ENCODE data around the gene TANC1.

The TANC1 gene

DNA sequence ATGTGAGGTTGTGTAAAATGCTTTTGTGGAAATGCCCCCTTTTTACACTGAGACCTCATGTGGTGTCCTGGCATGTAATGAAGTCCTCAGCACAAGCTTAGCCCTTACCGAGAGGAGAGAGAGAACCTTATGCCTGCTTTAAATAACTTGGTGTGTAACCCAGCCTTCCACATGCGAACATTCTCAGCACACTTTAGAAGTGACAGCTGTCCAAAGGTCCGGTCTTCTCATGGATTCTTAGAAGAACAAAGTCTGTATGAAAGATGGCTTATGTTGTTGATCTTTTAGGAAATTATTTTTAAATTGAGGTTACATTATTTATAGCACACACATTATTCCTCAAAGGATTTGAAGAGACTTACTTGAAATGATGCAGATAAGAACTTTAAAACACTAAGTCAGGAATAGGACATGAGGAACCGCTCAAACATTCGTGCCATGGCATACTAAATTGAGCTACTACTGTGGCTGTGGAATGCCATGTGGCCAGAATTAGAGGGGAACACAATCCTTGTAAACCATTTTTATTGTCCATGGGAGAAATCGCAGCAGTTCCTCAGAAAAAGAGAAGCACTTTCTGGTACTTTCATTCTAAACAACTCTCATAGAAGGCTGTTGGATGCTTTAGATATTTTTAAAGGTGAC lies 238.4 kb downstream of the TANC1 start:
- DNase-seq = no peak

GRCh38 chr2:159208438-159208837 lies 240.0 kb downstream of the TANC1 start:
- DNase-seq = no peak

DNA sequence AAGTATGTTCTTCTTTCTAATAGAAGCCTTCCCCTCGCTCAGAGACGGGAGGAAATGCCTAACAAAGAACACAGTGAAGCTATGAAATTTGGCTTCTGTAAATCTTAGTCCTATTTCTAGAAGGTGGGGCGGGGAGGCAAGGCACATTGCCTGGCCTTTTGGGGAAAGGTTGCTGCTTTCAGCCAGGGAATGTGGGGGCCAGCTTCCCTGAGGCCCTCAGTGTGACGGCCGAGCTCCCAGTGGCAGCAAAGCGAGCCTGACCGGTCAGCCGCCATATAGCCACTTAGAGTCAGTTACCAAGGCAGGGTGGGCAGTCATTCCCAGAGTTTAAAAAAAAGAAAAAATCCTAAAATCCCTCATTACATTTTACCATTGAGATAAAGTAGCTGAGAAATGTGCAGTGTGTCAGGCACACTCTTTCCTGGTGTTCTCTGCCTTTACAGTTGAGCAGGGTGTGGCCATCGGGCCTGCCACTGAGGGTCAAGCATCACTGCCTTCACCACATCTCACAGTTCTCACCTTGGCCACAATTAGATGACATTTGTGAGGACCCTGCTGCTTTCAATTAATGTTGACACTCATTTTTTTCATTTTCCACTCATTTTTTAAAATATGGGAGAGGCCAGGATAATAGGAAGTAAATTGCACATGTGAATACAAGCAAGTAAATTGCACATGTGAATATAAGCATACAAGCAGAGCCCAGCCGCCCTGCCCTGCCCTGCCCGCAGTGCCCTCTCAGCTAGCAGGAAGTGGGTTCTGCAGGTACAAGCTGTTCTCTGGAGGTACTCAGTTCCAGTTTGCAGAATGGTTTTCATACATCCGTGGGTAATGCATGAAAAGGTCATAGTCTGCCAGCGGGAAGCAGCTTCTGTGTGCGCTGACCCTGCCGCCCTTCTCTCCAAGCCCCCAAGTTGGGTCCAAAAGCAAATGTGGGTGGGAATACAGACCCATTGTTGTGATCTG lies 241.2 kb downstream of the TANC1 start:
- no peak for DNase-seq

DNA sequence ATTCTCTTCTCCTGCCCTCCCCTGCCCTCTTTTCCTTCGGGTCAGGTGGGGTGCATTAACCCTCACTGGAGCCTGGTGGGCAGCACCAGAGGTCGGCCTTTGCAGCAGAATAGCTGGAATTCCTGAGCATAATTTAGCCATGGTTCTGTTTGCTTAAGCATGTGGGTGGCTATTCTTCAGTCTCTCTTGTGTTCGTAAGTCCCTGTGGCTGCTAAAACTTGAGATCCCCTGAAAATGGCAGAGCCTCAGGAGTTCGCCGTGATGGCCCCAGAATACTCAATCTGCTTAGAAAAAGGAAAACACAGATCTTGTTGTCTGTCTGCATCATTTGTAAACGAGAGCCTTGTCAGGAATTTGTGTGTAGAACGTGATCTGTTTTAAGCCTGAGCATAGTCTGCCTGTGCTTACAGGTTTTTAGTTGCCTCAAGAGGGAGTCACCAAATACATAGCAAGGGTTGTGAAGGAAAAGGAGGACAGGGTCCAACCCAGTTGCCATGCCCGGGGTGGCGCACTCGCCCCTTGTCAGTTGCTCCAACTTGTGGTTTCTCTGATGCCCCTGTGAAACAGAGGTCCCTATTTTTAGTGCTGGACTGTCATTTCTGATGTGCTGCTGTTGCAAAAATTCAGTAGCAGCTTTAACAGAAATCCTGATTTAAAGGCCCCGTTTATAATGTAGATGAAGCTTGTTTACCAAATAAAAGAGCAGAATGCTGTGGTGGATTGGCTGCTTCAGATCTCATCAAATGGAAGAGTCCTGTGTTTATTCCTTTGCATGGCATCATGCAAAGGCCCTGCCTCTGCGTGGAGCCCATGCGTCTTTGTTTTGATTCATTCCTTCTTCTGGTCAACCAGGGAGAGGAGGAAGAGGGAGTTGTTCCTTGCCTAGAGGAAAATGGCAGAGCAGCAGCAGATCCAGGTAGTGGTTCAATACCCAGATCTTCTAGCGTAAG lies 243.3 kb downstream of the TANC1 start:
- no peak for DNase-seq

DNA sequence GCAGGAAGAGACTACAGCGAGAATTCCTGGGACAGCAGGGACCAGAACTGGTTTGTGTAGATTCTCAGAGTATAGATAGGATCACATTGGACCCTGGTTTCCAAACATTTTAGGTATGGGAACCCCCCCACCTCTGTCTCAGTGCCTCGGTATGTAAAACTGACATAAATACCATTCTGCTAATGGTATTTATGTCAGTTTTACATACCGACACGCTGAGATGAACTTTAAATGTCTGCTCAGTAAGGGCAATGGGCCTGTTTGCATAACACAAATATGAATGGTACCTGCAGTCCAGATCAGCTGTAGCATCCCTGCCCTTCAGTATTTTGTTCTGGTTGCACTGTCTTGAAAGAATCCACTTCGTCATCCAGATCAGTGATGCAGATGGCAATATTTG lies 244.9 kb downstream of the TANC1 start:
- no peak for DNase-seq

GRCh38 chr2:159214325-159214865 lies 246.0 kb downstream of the TANC1 start:
- DNase-seq = no peak

- no peak for DNase-seq
Observed at GRCh38 chr2:159215116-159215515, 246.7 kb downstream of the TANC1 start.

- no peak for DNase-seq
Observed at GRCh38 chr2:159217676-159218075, 249.2 kb downstream of the TANC1 start.

DNA sequence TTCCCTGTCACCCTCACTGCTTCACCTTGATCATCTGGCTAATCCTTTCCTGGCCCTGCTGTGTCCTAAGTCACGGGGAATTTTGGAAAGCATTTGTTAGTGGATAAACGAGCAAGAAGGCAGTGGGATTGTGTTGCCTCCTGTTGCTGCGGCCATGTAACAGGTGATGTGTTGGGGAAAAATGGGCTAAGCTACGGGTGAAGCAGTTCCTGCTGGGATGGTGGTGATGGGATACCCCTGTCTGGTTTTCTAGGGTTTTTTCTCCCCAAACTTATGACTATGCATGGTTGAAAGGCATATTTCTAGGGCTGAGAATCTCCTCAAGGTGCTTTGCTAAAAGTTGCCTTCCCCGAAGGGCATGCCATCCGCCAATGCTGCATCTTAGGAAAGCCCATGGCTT lies 249.9 kb downstream of the TANC1 start:
- no peak for DNase-seq

GRCh38 chr2:159219394-159219998 lies 251.1 kb downstream of the TANC1 start:
- no peak for DNase-seq

DNA sequence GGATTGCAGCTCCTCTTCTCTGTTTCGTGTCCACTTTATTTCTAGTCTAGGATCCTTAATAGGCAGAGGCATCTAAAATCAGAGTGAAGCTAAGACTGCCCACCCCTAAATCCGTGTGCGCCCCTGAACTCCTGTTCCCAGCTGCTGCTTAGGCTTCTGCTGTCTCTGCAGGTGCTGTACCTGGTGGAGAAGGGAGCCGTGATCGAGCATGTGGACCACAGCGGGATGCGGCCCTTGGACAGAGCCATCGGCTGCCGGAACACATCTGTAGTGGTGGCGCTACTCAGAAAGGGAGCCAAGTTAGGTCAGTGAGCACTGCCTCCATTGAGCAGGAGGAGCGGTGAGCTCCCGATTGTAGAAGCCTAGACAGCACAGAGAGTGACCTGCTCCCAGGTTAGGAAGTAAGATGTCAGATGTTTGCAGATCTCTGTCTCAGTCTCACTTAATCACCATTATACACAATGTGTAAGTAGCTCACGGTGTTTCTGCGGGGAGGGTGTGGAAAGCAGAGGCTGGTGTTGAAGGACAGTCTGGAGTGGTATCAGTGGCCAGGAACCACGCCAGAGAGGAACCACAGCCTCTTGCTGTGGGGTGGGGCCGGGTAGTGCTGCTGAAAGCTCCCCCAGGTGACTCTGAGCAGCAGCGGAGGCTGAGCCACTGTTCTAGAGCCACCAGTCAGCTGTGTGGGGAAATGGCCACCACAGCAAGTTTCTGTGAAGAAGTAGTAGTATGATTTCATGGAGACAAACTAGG lies 255.8 kb downstream of the TANC1 start:
- DNase-seq = no peak

GRCh38 chr2:159225025-159226016 lies 256.9 kb downstream of the TANC1 start:
- no peak for DNase-seq

DNA sequence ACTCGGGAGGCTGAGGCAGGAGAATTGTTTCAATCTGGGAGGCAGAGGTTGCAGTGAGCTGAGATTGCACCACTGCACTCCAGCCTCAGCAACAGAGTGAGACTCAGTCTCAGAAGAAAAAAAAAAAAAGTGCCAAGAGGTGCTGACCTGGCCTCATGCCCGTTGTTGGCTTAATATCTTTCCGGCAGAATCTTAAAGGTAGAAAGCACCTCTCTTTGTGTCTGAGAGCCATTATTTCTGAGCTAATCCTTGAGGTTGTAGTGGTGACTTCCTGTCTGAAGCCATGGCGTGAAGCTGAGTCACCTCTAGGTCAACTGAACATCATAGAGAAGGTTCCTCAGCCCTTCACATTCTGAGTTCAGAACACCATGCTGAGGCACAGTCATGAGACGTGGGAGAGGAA lies 257.6 kb downstream of the TANC1 start:
- no peak for DNase-seq

- DNase-seq = no peak
Observed at GRCh38 chr2:159226608-159227385, 258.4 kb downstream of the TANC1 start.

- no peak for DNase-seq
Observed at GRCh38 chr2:159227467-159227866, 259.0 kb downstream of the TANC1 start.

DNA sequence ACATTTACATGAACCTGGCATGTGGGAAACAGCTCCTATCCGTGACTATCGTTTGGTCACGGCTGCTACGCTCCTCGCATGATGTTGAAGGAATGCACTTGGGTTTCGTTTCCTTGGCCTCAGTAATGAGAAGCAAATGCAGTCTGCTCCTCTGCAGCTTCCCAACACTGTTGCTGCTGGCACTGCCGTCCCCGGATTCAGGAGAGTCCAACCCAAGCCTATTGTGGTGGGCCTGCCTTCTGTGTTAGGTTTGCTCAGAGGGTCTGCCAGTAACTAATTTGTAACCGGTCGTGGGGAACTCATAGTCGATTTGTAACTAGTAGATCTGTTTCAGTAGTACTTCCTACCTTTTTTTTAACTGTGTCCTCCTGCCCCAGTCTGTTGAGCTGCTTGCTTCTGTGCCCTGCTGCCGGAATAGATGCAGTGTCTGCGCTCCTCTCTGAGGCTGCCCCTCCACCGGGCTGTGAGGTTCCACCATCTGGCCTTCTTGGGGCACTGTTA lies 259.7 kb downstream of the TANC1 start:
- DNase-seq = no peak

DNA sequence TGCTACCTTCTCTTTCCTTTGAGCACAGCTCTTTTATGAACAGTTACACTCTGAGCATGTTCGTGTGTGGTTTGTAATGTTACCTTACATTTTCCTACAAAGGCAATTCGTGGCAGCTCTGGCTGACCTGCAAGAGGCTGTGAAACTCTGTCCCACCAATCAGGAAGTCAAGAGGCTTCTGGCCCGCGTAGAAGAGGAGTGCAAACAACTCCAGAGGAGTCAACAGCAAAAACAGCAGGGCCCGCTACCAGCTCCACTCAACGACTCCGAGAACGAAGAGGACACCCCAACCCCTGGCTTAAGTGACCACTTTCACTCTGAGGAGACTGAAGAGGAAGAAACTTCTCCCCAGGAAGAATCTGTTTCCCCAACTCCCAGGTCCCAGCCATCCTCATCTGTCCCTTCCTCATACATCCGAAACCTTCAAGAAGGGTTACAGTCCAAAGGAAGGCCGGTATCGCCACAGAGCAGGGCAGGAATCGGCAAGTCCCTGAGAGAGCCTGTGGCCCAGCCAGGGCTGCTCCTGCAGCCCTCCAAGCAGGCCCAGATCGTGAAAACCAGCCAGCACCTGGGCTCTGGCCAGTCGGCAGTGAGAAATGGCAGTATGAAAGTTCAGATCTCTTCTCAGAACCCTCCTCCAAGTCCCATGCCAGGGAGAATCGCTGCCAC lies 261.2 kb downstream of the TANC1 start:
- DNase-seq = no peak

DNA sequence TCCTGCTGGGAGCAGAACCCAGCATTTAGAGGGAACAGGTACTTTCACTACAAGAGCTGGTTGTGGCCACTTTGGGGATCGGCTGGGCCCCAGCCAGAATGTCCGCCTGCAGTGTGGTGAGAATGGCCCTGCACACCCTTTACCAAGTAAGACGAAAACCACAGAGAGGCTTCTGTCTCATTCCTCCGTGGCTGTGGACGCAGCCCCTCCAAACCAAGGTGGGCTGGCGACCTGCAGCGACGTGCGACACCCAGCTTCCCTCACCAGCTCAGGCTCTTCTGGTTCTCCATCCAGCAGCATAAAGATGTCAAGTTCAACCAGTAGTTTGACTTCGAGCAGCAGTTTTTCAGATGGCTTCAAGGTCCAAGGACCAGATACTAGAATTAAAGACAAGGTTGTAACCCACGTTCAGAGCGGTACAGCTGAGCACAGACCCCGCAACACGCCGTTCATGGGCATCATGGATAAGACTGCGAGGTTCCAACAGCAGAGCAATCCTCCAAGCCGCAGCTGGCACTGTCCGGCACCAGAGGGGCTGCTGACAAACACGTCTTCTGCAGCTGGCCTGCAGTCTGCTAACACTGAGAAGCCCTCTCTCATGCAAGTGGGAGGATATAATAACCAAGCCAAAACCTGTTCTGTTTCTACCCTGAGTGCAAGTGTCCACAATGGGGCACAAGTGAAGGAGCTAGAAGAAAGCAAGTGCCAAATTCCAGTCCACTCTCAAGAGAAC lies 261.9 kb downstream of the TANC1 start:
- no peak for DNase-seq
